K562 (cell line): ENCODE data around the gene FRMD3. TPM values are rescaled to one million over a fixed set of nuclear protein-coding genes. Genes with fewer than 3 reads are reported as not detected.

ENCODE experiments used
- ATAC-seq: fragments of 200-7000 bp; cut with Tn5 transposase; 3 replicates; pipeline ENCODE4 v1.9.1; 2020; ENCODE audit warnings: moderate library complexity
- BruUV-seq: library from RNA; stranded (reverse); fragments of 400-500 nt; replicated peaks from 2 replicates; lab custom pipeline; 2021; lab: Mats Ljungman, UMichigan
- CTCF ChIA-PET: fragments of 300-600 bp; formaldehyde crosslinking; extraction: SDS; loops from one replicate; lab custom pipeline; 2021; ENCODE audit warnings: low intra/inter-chr PET ratio; lab: Yijun Ruan, JAX
- POLR2A ChIA-PET: fragments of 300-600, 350-650 bp; sonication (Branson Sonifier 250); formaldehyde crosslinking; extraction: SDS; loops from one replicate; lab custom pipeline; 2021; ENCODE audit warnings: antibody characterized with exemption, inconsistent platforms; lab: Yijun Ruan, JAX
- DNase-seq, 4 experiments: peaks; one replicate each; pipeline versions ENCODE4 v3.0.0 to v3.0.0-alpha.2; 2011 to 2018; ENCODE audit warnings: low spot score in 3 of 4, mixed read lengths in 3 of 4; ENCODE audit errors: extremely low read depth in 1 of 4
- FAIRE-seq: peaks from 2 replicates; lab custom pipeline; 2011; peaks lifted over from hg19 to GRCh38; lab: Jason Lieb, UNC
- H2AFZ ChIP-seq: 2 replicates; pipeline ENCODE4 v1.6.0; 2011; ENCODE audit warnings: low read depth, low read length, control low read depth, inconsistent platforms
- H3K27ac ChIP-seq: fragments of 200-600 bp; 3 replicates; pipeline ENCODE4 v1.8.0; 2011; ENCODE audit warnings: low read depth, mild to moderate bottlenecking, control low read depth, inconsistent platforms, low read length, moderate library complexity, mixed read lengths; ENCODE audit errors: extremely low read depth
- H3K27me3 ChIP-seq, 2 experiments: fragments of 300-600 bp in 1 of 2; 2 replicates in 1 of 2; 3 replicates in 1 of 2; pipeline versions ENCODE4 v1.6.0 to v1.8.0; 2011; ENCODE audit warnings: inconsistent platforms in 2 of 2, low read length in 2 of 2, mild to moderate bottlenecking in 1 of 2, mixed read lengths in 1 of 2, moderate library complexity in 1 of 2; ENCODE audit not compliant: control insufficient read depth in 2 of 2, insufficient read depth in 2 of 2
- H3K36me3 ChIP-seq: fragments of 300-600 bp; 3 replicates; pipeline ENCODE4 v1.8.0; 2011; ENCODE audit warnings: mild to moderate bottlenecking, low read length, inconsistent platforms; ENCODE audit not compliant: control insufficient read depth, insufficient read depth
- H3K4me1 ChIP-seq, 2 experiments: fragments of 200-600 bp in 1 of 2; replicated peaks in 1 of 2; 2 replicates in 1 of 2; 3 replicates in 1 of 2; pipeline versions ENCODE4 v1.5.1 to v1.8.0; 2011; ENCODE audit warnings: inconsistent platforms in 2 of 2, low read length in 2 of 2, mild to moderate bottlenecking in 1 of 2, mixed read lengths in 1 of 2, moderate library complexity in 1 of 2; ENCODE audit not compliant: control insufficient read depth in 2 of 2, insufficient read depth in 2 of 2
- H3K4me2 ChIP-seq: 2 replicates; pipeline ENCODE4 v1.6.1; 2011; ENCODE audit warnings: low read length, control low read depth, inconsistent platforms, mixed read lengths; ENCODE audit not compliant: insufficient read depth
- H3K4me3 ChIP-seq: fragments of 200-600 bp; sonication (generic), shearing (Covaris generic); 2 replicates; pipeline ENCODE4 v1.5.1; 2016; ENCODE audit warnings: control low read depth, inconsistent platforms
- H3K79me2 ChIP-seq: fragments of 200-600 bp; 3 replicates; pipeline ENCODE4 v1.8.0; 2011; ENCODE audit warnings: low read length, inconsistent platforms; ENCODE audit not compliant: control insufficient read depth, insufficient read depth
- H3K9ac ChIP-seq, 2 experiments: 2 replicates each; pipeline versions ENCODE4 v1.6.0 to v1.6.1; 2011; ENCODE audit warnings: low read depth in 2 of 2, low read length in 2 of 2, control low read depth in 1 of 2, inconsistent platforms in 1 of 2, mild to moderate bottlenecking in 1 of 2, mixed read lengths in 1 of 2; ENCODE audit not compliant: insufficient read depth in 1 of 2
- H3K9me1 ChIP-seq: one replicate; pipeline ENCODE4 v1.6.0; 2011; ENCODE audit warnings: inconsistent platforms, mild to moderate bottlenecking, low read length, moderate library complexity; ENCODE audit not compliant: control insufficient read depth, insufficient read depth
- H3K9me3 ChIP-seq: replicated peaks from 2 replicates; pipeline ENCODE4 v1.5.1; 2011; ENCODE audit warnings: low read depth, low read length, inconsistent platforms; ENCODE audit not compliant: control insufficient read depth, insufficient read depth
- H4K20me1 ChIP-seq: replicated peaks from 2 replicates; pipeline ENCODE4 v1.6.1; 2011; ENCODE audit warnings: low read length, inconsistent platforms, mixed read lengths; ENCODE audit not compliant: control insufficient read depth, insufficient read depth
- EHMT2 ChIP-seq: fragments of 450-650 bp; IDR thresholded peaks from 2 replicates; pipeline ENCODE4 v1.6.1; 2018; ENCODE audit warnings: antibody characterized with exemption
- GATA2 ChIP-seq: sonication (generic); formaldehyde crosslinking; IDR thresholded peaks from 2 replicates; pipeline ENCODE4 v1.4.0; 2020; ENCODE audit warnings: mild to moderate bottlenecking, missing genetic modification reagents
- MAX ChIP-seq: sonication (generic); formaldehyde crosslinking; IDR thresholded peaks from 2 replicates; pipeline ENCODE4 v1.9.0; 2022; ENCODE audit warnings: mild to moderate bottlenecking, missing genetic modification reagents
- MEIS2 ChIP-seq: fragments of 450-650 bp; IDR thresholded peaks from 2 replicates; pipeline ENCODE4 v1.6.1; 2014; ENCODE audit warnings: mild to moderate bottlenecking; ENCODE audit not compliant: partially characterized antibody
- NCOA6 ChIP-seq: fragments of 450-650 bp; IDR thresholded peaks from 2 replicates; pipeline ENCODE4 v1.6.1; 2017; ENCODE audit warnings: mild to moderate bottlenecking
- NFXL1 ChIP-seq: fragments of 450-650 bp; formaldehyde crosslinking; IDR thresholded peaks from 2 replicates; pipeline ENCODE4 v1.4.0; 2021; ENCODE audit warnings: mild to moderate bottlenecking
- SUPT5H ChIP-seq: fragments of 450-650 bp; IDR thresholded peaks from 2 replicates; pipeline ENCODE4 v1.6.1; 2016
- YBX1 ChIP-seq: fragments of 450-650 bp; IDR thresholded peaks from 2 replicates; pipeline ENCODE4 v1.7.1; 2016; ENCODE audit warnings: mild to moderate bottlenecking
- ZNF274 ChIP-seq: IDR thresholded peaks from 2 replicates; pipeline ENCODE4 v1.6.1; 2011; ENCODE audit warnings: low read depth, mild to moderate bottlenecking, low read length, moderate library complexity, borderline replicate concordance
- ZNF561 ChIP-seq: fragments of 450-650 bp; formaldehyde crosslinking; conservative IDR thresholded peaks from 2 replicates; pipeline ENCODE4 v1.4.0; 2020; ENCODE audit warnings: mild to moderate bottlenecking, moderate library complexity
- WGBS: fragments of 100-300 bp; shearing (Covaris generic); methylation state at CpG from one replicate; pipeline ENCODE4 v1.1.6; 2016; ENCODE audit warnings: low coverage, mixed read lengths; ENCODE audit not compliant: insufficient coverage; ENCODE audit errors: missing lambda C conversion rate; 5-methylcytosine and 5-hydroxymethylcytosine counted together
- in situ Hi-C: fragments of 300-500 bp; cut with MboI; formaldehyde crosslinking; loops from 4 replicates; pipeline ENCODE4 v1.15.0; 2018; ENCODE audit warnings: inconsistent platforms, mixed read lengths
- intact Hi-C: fragments of 100-400 bp; cut with micrococcal nuclease; formaldehyde crosslinking; loops from 2 replicates; pipeline ENCODE4 v1.14.2; 2022
- polyA plus RNA-seq, 8 experiments: library from polyadenylated mRNA; depleted of rRNA in 4 of 8; stranded (reverse) in 5 of 8; unstranded in 3 of 8; fragments of >200 nt; fragmentation: Nextera tagmentation in 2 of 8; fragmentation: Illumina TruSeq in 1 of 8; extraction: Ambion mirVana in 2 of 8; extraction: Trizol in 1 of 8; gene quantifications; 2 replicates each; pipeline versions ENCODE4 v1.2.1 to v1.2.3, GENCODE V29; 2011 to 2014; ENCODE audit warnings: inconsistent platforms in 1 of 8, missing spikeins in 1 of 8
- total RNA-seq, 7 experiments: library from RNA; depleted of rRNA in 6 of 7; stranded (reverse); fragments of >200 nt in 6 of 7; fragmentation: Illumina TruSeq in 2 of 7; extraction: Trizol in 2 of 7; gene quantifications; 2 replicates each; pipeline versions ENCODE4 v1.2.1 to v1.2.3, GENCODE V29; 2011 to 2021; ENCODE audit warnings: low replicate concordance in 1 of 7

The FRMD3 gene
- total and polyA plus RNA-seq, 9 of the 15 experiments (the other 6 are each of a cell fraction or from before 2014, with no cell fraction given): 0.09 to 0.51 (median 0.21) TPM

DNA sequence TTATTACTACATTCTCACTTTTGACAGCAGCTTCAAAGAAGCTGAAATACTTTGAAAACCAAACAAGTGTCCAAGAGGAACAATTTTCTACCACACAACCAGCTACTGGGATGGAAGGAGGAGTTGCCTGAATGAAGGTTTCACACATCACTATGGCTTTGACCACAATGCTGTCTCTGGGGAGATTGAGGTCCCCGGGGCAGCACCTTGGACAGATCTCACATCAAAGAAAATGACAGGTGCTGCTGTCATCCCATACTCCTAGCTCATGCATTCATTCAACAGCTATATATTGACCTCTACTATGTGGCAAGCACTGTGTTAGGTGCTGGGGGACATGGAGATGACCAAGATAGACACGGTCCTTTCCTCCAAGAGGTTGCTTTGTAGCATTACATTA lies 242.1 kb downstream of the FRMD3 start (continued):
- TF ChIP-seq ZNF274 (no peak), NCOA6 (no peak), YBX1 (no peak), SUPT5H (no peak), MEIS2 (peak; percentile 4), EHMT2 (peak; percentile 55)

- Histone ChIP-seq H3K4me3 (no peak overlapping the region), H3K4me2 (no peak overlapping the region), H3K4me1 (no peaks in the 10 kb centered on the region), H3K79me2 (no peaks in the 10 kb centered on the region), H4K20me1 (no peaks in the 10 kb centered on the region), H3K9ac (no peak overlapping the region), H2AFZ (no peak overlapping the region), H3K9me3 (no peaks in the 10 kb centered on the region), H3K27ac (no peak overlapping the region), H3K36me3 (no peaks in the 10 kb centered on the region), H3K27me3 (no peaks in the 10 kb centered on the region), H3K9me1 (no peaks in the 10 kb centered on the region)
- no TSS peak for BruUV-seq
- DNase-seq (no peak), ATAC-seq (no peak), FAIRE-seq (no peak)
- CTCF ChIA-PET: no interaction called here
- intact Hi-C loops: no loop called here
- POLR2A ChIA-PET: no interaction called here
- WGBS: 10% methylated on average over 2 of the region's 2 CpGs
- TF ChIP-seq MAX (CRISPR knock-in tag): no peak
- TF ChIP-seq ZNF561: no peak
- TF ChIP-seq GATA2 (CRISPR knock-in tag): no peak
- no peak for TF ChIP-seq NFXL1 (CRISPR knock-in tag)
- in situ Hi-C loops: no loop called here
Observed at GRCh38 chr9:83294816-83295215, 243.4 kb downstream of the FRMD3 start.
